ENCODE data around the gene GRM3.

- TF ChIP-seq HDAC2 (IDR thresholded peaks at IDR 0.05; ENCODE audit: borderline replicate concordance in 1 of 2, low read depth in 2 of 2, low read length in 2 of 2) (0 out of 4 replicates have a peak, but pooled peaks of 1 of the 2 experiments have one; percentile 42), JUND (IDR thresholded peaks at IDR 0.05; ENCODE audit: low read length) (0 out of 2 replicates have a peak, but pooled peaks have one; percentile 33), POLR2A (IDR thresholded peaks at IDR 0.05; ENCODE audit: control extremely low read depth in 1 of 2, low read depth in 2 of 2, low read length in 2 of 2) (no peak), CTCF (IDR thresholded peaks at IDR 0.05; ENCODE audit: control extremely low read depth in 1 of 3, insufficient read depth in 1 of 3, low read depth in 1 of 3, low read length in 3 of 3) (no peak), ATF3 (IDR thresholded peaks at IDR 0.05; ENCODE audit: insufficient read depth, low read depth, low read length) (no peak), ZNF274 (IDR thresholded peaks at IDR 0.05; ENCODE audit: borderline replicate concordance, extremely low read depth, low read length) (no peak)
Measured at GRCh38 chr7:86760236-86760635, 116.5 kb downstream of the GRM3 start.

Data from H1 (cell line).